Measurements from ENCODE around the gene PSME2. TPM values are rescaled to one million over a fixed set of nuclear protein-coding genes. Genes with fewer than 3 reads are reported as not detected.
A peak's percentile ranks its signal among the peaks of the same experiment; 100 is the strongest.

The PSME2 gene
- total and polyA plus RNA-seq, 2 of the 13 experiments (the other 11 are each of a cell fraction or from before 2014, with no cell fraction given): 332 to 716 TPM

GRCh38 chr14:24177041-24177825 is 30.8 kb upstream of the PSME2 start (continued):
- TF ChIP-seq TRIM22 (IDR thresholded peaks at IDR 0.05) (no peak), ZFX (CRISPR knock-in tag; IDR thresholded peaks at IDR 0.05; ENCODE audit: low read depth) (no peak), ZHX1 (CRISPR knock-in tag; IDR thresholded peaks at IDR 0.05; ENCODE audit: low read depth) (0 out of 2 replicates have a peak, but pooled peaks have one; percentile 2), ZBTB21 (CRISPR knock-in tag; IDR thresholded peaks at IDR 0.05) (no peak), MEIS2 (CRISPR knock-in tag; IDR thresholded peaks at IDR 0.05) (no peak)

GRCh38 chr14:24176599-24176998 is 30.2 kb upstream of the PSME2 start:
- H3K4me3 ChIP-seq (replicated peaks in 1 of 3; ENCODE audit: insufficient read depth in 1 of 3, low read depth in 2 of 3, low read length in 3 of 3): no peak overlapping the region
- ChIA-PET POLR2A (interaction anchor here (1.0 to 6.7 kb wide), 10 partner anchors 12 to 83 kb away, joined by 3 to 65 read pairs (median 6); partner anchors contain the start of genes DCAF11, EMC9, IPO4 and IRF9), CTCF (ENCODE audit: low intra/inter-chr PET ratio, low total read pairs) (no interaction called here)
- ATAC-seq (no peak), DNase-seq (ENCODE audit: low spot score) (no peak), FAIRE-seq (peak; percentile 15)
- 95% methylated on average over 5 of the region's 5 CpGs for WGBS (ENCODE audit: low lambda C conversion rate)
- H3K4me1 ChIP-seq (ENCODE audit: insufficient read depth, low read length): no peaks in the 10 kb centered on the region
- intact Hi-C loops (cut with micrococcal nuclease; ENCODE audit: unreplicated experiment) (no loop called here), in situ Hi-C loops (cut with HindIII; ENCODE audit: extremely low pct_ligation_motif_present, low pct_unique_long_range_greater_than_20kb) (no loop called here)
- H3K79me2 ChIP-seq (ENCODE audit: insufficient read depth, low read length): no peaks in the 10 kb centered on the region
- no peak overlapping the region for H3K9ac ChIP-seq (ENCODE audit: insufficient read depth, low read depth, low read length)
- BruUV-seq (replicated peaks): no TSS peak
- no peak overlapping the region for H3K27ac ChIP-seq (ENCODE audit: extremely low read length, insufficient read depth, low read length)
- H2AFZ ChIP-seq (ENCODE audit: low read length): no peak overlapping the region
- peaks cover 37 to 40% of the 10 kb centered on the region in 2 experiments for H3K36me3 ChIP-seq (replicated peaks in 1 of 2; ENCODE audit: control insufficient read depth in 1 of 2, insufficient read depth in 2 of 2, low read length in 2 of 2)
- no peaks in the 10 kb centered on the region for H3K9me3 ChIP-seq (ENCODE audit: low read length)
- H3K27me3 ChIP-seq (ENCODE audit: control insufficient read depth in 1 of 2, insufficient read depth in 2 of 2, low read length in 2 of 2): no peaks in the 10 kb centered on the region
- H4K20me1 ChIP-seq (ENCODE audit: insufficient read depth, low read length): no peaks in the 10 kb centered on the region
- H3K4me2 ChIP-seq (ENCODE audit: low read depth, low read length): no peak overlapping the region
- TF ChIP-seq FOXC1 (CRISPR knock-in tag; IDR thresholded peaks at IDR 0.05; ENCODE audit: borderline replicate concordance) (0 out of 2 replicates have a peak, but pooled peaks have one; percentile 22), ZNF343 (CRISPR knock-in tag; IDR thresholded peaks at IDR 0.05) (0 out of 2 replicates have a peak, but pooled peaks have one; percentile 62), ZNF354B (CRISPR knock-in tag; IDR thresholded peaks at IDR 0.05) (peak; percentile 53; the same call in 1 of the 2 replicates), RCOR2 (CRISPR knock-in tag; IDR thresholded peaks at IDR 0.05) (no peak), ZNF547 (CRISPR knock-in tag; IDR thresholded peaks at IDR 0.05) (0 out of 2 replicates have a peak, but pooled peaks have one; percentile 23), AGO1 (IDR thresholded peaks at IDR 0.05; ENCODE audit: low read depth, low read length, poor library complexity, severe bottlenecking) (no peak), ZZZ3 (CRISPR knock-in tag; IDR thresholded peaks at IDR 0.05; ENCODE audit: borderline replicate concordance) (0 out of 2 replicates have a peak, but pooled peaks have one; percentile 19), SSRP1 (CRISPR knock-in tag; IDR thresholded peaks at IDR 0.05) (peak; percentile 86; the same call in 1 of the 2 replicates), RXRA (CRISPR knock-in tag; IDR thresholded peaks at IDR 0.05) (0 out of 2 replicates have a peak, but pooled peaks have one; percentile 7), SNRNP70 (IDR thresholded peaks at IDR 0.05; ENCODE audit: low read depth, low read length) (no peak), NPAS2 (CRISPR knock-in tag; IDR thresholded peaks at IDR 0.05; ENCODE audit: borderline replicate concordance) (no peak), ZC3H4 (CRISPR knock-in tag; IDR thresholded peaks at IDR 0.05; ENCODE audit: borderline replicate concordance) (peak; percentile 28; the same call in 1 of the 2 replicates)
